ENCODE measurements around the gene ANKRD13A.

GRCh38 chr12:110004598-110004997 lies 5.4 kb downstream of the ANKRD13A start:
- TF ChIP-seq, protein P1, sequence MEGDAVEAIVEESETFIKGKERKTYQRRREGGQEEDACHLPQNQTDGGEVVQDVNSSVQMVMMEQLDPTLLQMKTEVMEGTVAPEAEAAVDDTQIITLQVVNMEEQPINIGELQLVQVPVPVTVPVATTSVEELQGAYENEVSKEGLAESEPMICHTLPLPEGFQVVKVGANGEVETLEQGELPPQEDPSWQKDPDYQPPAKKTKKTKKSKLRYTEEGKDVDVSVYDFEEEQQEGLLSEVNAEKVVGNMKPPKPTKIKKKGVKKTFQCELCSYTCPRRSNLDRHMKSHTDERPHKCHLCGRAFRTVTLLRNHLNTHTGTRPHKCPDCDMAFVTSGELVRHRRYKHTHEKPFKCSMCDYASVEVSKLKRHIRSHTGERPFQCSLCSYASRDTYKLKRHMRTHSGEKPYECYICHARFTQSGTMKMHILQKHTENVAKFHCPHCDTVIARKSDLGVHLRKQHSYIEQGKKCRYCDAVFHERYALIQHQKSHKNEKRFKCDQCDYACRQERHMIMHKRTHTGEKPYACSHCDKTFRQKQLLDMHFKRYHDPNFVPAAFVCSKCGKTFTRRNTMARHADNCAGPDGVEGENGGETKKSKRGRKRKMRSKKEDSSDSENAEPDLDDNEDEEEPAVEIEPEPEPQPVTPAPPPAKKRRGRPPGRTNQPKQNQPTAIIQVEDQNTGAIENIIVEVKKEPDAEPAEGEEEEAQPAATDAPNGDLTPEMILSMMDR (IDR thresholded peaks at IDR 0.05 in 2 of 3, conservative IDR thresholded peaks at IDR 0.05 in 1 of 3; ENCODE audit: borderline replicate concordance in 1 of 3, insufficient read depth in 1 of 3, low read depth in 2 of 3, low read length in 2 of 3): no peak
- TF ChIP-seq ZBTB33 (IDR thresholded peaks at IDR 0.05; ENCODE audit: extremely low read depth, insufficient replicate concordance, low read length) (no peak), ZNF274 (IDR thresholded peaks at IDR 0.05; ENCODE audit: low read depth, low read length) (no peak), POLR2AphosphoS5 (IDR thresholded peaks at IDR 0.05; ENCODE audit: low read depth, low read length) (no peak)
